ENCODE measurements around the gene BUD23.
"Not testable (repeated sequence)": the region's sequence is repeated elsewhere in the genome, so short reads cannot be mapped to it uniquely, and the experiment has no call there.

Gene BUD23

GRCh38 chr7:73701357-73701995 lies 18.1 kb downstream of the BUD23 start:
- DNase-seq (ENCODE audit: low read depth in 2 of 2), result no peak

DNA sequence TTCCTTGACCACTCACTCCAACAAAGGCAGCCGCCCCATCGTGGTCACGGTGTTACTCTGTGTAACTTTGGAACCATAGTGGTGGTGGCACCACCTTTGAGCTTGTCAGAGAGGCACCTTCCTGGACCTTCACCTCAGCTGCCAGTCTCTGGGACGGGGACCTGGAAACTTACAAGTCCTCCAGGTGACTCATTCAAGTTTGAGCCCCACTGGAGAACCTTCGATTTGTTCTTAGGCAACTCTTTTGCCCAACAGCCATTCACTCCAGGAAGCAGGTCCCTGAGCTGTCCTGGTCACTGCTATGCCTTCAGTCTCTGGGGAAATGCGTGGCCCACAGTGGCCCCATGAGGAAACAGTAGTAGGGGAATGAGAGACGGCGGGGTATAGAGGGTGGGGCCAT lies 18.8 kb downstream of the BUD23 start:
- DNase-seq (ENCODE audit: low read depth in 2 of 2), result no peak

DNA sequence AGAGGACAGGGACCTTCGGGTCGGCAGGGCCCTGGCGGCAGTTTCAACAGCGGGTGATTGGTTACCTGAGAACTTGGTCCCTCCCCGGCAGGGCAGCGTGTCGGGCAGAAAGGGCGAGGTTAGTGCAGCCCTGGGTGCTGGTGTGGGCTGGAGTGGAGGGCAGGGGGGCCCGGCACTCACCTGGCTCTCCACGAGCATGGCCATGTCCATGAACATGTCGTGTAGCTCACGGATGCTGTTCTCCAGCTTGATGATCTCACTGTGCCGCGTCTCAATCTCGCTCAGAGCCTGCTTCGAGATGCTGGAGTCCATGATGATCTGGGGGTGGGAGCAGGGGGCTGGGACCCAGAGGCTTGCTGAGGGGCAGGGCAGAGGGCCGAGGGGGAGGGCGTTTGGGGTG lies 19.3 kb downstream of the BUD23 start:
- DNase-seq (ENCODE audit: low read depth in 2 of 2), result no peak

GRCh38 chr7:73703225-73703624 lies 19.8 kb downstream of the BUD23 start:
- DNase-seq (ENCODE audit: low read depth in 2 of 2), result no peak

DNA sequence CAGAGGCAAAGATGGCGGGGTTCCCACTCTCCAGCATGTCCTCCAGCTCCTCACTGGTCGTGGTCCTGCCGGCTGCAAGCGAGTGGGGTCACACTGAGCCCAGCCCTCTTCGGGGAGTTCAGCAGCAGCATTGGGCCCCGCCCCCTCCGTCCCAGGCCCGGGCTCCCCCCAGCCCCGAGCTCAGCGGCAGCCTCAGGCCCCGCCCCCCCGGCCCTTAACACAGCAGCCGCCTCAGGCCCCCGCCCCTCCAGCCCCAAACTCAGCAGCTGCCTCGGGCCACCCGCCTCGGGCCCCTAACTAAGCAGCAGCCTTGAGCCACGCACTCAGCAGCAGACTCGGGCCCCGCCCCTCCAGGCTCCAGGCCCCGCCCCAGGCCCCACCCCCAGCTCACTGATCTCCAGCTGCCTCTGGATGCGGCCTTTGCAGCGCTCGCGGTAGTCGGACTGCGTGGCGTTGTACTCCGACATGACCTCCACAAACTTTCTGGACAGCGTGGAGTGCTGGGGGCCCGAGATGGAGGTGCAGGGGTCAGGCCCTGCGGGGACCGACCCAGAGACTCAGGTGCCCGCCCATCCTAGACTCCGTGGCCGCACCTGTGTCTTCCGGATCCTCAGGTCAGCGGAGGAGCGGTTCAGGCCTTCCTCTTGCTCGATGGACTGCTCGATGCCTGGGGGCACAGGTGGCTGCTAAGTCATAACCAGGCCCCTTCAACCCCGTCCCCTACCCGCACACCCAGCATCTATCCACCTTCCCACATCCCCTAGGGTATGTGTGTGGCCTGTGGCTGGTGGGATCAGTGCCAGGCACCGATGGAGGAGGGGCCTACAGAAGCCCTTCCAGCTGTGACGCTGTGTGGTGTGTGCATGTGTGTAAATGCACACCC lies 20.6 kb downstream of the BUD23 start:
- no peak for DNase-seq (ENCODE audit: low read depth in 2 of 2)

DNA sequence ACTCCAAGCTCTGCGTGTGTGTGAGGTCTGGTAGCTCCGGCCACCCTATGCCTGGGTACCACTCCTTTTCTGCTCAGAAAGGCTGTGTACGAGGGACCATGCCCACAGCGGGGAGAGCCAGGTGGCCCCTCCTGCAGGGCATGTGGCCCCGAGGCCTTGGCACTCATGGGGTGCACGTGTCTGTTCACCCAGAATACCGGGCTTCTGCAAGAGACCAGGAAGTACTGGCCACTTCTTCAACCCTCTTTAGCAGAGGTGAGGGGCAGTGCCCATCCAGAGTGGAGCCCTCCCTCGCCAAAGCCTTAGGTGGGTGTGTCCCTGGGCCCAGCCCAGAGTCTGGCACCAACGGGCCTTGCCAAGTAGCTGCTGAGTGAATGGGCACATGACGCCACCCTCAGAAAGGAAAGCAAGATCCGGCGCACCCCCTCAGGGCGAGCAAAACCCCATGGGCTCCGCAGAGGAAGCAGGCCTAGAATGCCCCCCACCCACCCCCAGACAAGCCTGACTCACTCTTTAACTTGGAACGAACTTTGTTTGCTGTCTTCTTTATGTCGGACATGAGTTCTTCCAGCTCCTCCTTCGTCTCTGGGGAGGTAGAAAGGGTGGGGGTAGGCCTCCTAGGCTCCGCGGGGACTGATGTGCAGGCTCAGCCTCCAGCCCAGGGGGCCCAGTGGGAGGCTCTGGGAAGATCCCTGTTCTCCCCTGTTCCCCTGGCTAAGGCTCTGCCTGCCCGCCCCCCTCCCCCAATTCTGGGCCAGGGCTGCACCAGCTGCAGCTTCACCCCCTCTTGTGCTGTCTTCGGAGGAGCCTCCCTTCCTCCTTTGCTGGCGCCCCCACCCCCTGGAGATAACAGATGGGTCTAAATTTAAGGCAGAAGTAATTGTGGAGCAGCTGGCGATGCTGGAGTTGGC lies 21.5 kb downstream of the BUD23 start:
- DNase-seq (ENCODE audit: low read depth in 2 of 2), result no peak

GRCh38 chr7:73705551-73705920 lies 22.1 kb downstream of the BUD23 start:
- DNase-seq (ENCODE audit: low read depth in 2 of 2), result no peak

DNA sequence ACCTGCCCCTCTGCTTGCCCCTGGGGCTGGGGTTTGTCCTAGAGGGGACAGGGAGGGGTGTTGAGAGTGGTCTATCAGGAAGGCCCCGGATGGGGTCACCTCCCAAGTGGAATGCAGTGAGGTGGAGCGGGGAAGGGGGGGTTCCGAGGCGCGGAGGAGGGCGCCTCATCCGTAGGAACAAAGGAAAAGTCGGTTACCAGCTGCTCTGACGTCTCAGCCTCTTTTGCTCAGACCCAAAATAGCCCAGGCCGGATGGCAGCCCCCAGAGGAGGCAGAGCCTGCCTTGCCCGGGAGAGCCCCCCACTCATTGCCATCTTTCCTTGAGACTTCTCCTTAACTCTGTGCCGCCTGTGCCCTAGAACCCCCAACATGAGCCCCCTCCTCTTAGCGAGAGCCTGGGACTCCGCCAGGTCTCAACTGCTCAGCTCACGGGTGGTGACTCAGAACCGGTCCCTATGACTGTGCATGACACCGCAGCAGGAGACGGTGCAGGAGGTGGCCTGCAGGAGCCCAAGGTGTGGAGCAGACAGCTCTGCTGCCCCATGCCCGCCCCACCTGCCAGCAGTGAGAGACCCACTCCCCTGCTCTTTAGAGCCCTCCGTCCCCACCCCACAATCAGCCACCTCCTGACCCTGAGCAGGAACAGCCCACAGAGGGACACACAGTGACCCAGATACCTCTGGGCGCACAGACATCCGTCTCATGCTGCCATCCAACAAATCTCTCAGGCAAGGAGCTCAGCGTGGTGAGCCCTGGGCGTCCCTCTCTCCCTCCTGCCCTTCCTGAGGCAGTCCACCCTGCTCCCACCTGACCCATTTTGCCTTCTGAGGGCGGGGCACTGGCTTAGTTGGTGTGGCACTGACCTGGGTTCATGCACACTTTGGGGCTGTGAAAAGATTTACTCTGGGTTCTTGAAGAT lies 23.0 kb downstream of the BUD23 start:
- no peak for DNase-seq (ENCODE audit: low read depth in 2 of 2)

DNA sequence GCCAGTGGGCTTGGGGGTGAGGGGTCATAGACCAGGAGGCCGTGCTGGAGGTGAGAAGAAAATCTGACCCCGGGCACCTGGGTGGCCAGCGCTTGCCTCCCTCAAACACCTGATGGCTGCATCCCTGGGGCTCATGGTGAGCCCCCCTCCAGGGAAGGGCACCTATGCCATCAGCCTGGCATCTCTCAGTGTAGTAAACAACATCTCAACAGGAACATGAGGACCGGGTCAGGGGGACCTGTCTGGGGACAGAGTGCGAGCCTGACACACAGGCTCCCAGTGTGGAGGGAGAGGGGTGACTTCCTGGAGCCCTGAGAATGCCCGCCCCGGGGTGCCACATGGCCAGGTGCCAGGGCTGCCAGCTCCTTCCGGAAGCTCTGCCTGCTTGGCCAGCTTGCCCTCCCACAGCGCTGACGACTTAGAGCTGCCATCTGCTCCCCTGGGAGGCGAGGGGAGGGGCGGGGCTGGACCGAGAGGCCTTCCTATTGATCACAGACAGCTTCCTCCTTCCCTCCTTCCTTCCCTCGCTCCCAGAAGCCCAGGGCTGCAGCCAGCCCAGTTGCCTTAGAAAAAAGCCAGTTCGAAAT lies 23.7 kb downstream of the BUD23 start:
- no peak for DNase-seq (ENCODE audit: low read depth in 2 of 2)

DNA sequence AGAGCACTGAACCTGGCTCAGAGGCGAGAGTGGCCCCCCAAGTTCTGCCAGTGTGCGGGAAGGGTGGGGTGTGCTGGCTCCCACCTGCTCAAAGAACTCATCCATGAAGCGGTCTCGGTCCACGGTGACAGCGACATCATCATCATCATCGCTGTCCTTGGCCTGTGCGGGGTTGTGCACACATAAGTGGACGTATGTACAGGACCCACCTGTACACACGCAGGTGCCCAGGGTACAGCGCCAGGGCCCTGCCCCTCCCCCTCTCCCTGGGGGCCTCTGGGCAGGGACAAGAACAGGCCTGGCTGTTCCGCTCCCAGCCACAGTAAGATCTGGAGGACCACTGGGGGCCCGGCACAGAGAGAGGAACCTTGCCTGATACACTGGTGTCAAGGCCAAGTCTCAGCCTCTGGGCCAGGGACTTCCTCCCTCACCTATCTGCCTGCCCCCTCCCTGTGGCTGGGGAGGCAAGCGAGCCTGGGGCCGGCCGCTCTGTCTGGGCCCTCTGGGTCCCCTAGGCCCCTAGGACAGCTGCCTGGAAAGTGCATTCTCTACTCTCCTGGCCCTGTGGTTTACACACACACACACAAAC lies 25.7 kb downstream of the BUD23 start:
- DNase-seq (ENCODE audit: low read depth in 2 of 2), result no peak

DNA sequence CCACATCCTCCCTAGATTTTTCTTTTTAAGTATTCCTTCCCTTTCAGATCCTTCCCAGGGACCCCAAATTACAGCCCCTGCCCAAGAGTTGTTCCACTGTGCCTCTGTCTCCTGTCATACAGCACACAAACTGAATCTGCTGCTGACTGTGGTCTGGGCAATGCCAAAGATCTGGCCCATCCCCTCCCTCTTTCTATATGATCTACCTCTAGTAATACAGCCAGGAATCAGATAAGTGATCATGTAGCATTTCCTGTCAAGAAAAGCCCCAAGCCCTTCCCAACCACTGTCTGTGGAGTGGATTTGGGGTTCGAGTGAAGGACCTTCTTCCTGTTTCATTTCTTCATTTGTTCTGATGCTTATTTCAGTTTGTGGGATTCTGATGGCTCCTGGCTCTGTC lies 29.4 kb downstream of the BUD23 start:
- DNase-seq (ENCODE audit: low read depth in 2 of 2), result no peak

GRCh38 chr7:73713319-73713718 lies 29.9 kb downstream of the BUD23 start:
- not testable (repeated sequence) for DNase-seq (ENCODE audit: low read depth in 2 of 2)

- no peak for DNase-seq (ENCODE audit: low read depth in 2 of 2)
These were observed 32.4 kb downstream of the BUD23 start for GRCh38 chr7:73715648-73716317.

GRCh38 chr7:73716318-73716890 lies 33.0 kb downstream of the BUD23 start:
- DNase-seq (ENCODE audit: low read depth in 2 of 2), result no peak

DNA sequence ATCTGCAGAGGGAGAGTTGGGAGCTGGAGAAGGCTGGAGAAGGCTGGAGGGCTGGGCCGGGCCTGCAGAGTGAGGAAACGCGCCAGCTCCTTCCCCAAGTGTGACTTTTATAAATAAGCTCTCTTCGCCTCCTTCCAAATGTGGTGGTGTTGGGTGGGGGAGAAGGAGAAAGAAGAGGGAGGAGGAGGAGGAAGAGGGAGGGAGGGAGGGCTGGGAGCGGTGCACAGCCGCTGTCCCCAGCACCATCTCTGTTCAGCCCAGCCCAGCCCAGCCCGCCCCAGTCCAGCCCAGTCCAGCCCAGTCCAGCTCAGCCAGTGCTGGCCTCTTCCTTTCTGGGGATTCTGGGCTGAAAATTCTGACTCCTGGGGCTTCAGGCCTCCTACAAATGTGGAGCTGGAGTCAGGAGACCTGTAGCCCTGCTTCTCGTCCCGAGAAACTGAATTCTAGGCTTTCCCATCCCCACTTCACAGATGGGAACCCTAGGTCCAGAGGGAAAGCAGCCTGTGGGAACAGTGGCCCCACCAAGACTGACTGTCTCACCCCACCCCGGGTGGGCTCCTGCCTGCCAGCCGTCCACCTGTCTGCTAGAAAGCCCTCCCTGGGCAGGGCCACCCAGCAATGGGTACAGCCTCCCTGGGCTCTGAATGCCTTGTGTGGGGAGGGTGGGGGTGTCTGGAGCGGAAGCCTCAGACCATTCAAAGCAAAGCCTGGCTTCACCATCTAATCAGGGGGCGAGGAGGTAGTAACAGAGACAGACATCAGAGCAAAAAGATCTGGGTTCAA lies 33.8 kb downstream of the BUD23 start:
- DNase-seq (ENCODE audit: low read depth in 2 of 2), result no peak

GRCh38 chr7:73717991-73718405 lies 34.6 kb downstream of the BUD23 start:
- peak; percentile 55 to 59 for DNase-seq (ENCODE audit: low read depth in 2 of 2)

GRCh38 chr7:73718438-73718881 lies 35.1 kb downstream of the BUD23 start:
- no peak for DNase-seq (ENCODE audit: low read depth in 2 of 2)
